AG08395 (cell line): Measurements from ENCODE around the gene EPS15.
A peak's percentile ranks its signal among the peaks of the same experiment; 100 is the strongest.
"Not testable (repeated sequence)": the region's sequence is repeated elsewhere in the genome, so short reads cannot be mapped to it uniquely, and the experiment has no call there.

Source experiments
- DNase-seq: peaks from one replicate; pipeline ENCODE4 v3.0.0; 2012; ENCODE audit warnings: mixed read lengths, low spot score

Gene EPS15

DNA sequence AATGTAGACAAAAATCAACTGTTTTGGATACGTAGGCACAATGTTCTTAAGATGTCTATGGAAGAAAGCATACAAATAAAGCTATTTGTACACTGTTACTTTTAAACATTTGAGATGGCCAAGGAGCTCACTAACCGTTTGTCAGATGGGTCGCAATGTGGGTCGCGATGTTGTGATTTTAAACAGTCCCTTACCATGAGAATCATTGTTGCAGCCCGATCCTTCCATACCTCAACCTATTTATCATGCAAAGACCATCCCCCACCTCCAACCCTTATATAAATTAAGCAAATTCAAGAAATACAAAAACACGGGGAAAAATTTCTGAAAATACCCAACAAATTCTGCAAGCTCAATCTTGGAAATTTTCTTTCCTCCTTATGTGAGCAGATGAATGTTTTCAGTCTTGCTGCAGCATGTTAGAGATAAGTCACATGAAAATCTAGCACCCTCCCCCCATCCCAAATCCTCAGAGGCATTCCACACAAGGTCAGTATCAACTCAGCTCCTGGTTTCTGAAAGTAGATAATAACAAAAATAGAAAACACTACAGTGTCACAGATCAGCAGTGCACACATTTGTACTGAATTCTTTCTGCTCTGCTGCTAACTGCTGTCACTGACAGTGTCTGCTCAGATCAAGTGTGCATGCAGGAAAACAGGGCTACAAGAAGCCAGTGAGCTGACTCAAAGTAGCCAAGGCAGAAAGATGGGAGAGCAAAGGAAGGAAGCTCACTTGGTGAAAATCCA lies 95.8 kb downstream of the EPS15 start:
- peak; percentile 42 for DNase-seq

DNA sequence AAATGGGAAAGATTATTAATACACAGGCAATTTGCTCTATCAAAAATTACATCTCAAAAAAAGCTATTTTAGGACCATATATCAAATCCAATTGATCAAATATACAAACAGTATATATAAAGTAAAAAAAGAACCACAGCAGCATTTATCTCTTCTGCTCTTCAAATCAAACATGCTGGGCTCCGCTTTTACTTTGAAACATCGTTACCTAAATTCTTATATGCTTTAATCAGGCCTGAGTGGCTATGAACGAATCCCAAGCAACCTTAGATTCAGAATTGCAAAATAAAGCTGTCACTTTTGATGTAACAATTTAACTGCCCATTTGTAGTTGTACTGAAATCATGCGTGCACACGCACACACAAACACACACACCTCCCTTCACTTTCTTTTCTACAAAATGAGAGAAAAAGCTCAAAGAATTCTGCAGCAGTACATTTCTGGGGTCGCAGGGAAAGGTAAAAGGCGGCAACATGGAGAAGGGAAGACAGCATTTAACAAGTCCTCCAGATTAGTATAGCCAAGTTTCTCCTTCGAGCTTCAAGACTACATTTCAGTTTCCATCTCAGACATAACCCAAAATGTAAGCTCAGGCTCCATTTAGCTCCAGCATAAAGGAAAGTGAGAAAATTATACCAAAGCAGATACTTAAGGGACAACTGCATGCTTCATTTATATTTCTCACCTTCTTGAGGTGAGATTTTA lies 96.5 kb downstream of the EPS15 start:
- no peak for DNase-seq

DNA sequence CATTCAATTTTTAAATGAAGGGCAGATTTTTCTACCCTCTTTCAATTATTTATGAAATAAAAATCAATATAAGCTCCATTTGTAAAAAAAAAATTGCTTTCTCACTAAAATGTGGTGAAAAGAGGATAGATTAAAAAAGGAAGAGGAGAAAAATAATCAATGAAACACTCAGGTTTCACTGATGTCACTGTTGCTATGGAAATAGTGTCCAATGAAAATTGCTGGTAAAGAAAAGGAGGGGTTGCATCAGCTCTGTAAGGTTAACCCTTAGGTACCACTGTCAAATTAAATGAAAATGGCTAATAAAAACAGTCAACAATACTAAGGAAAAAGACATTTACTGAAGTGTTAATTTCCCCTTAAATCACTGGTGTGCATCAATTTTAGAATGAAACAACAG lies 97.1 kb downstream of the EPS15 start:
- DNase-seq = peak; percentile 74

DNA sequence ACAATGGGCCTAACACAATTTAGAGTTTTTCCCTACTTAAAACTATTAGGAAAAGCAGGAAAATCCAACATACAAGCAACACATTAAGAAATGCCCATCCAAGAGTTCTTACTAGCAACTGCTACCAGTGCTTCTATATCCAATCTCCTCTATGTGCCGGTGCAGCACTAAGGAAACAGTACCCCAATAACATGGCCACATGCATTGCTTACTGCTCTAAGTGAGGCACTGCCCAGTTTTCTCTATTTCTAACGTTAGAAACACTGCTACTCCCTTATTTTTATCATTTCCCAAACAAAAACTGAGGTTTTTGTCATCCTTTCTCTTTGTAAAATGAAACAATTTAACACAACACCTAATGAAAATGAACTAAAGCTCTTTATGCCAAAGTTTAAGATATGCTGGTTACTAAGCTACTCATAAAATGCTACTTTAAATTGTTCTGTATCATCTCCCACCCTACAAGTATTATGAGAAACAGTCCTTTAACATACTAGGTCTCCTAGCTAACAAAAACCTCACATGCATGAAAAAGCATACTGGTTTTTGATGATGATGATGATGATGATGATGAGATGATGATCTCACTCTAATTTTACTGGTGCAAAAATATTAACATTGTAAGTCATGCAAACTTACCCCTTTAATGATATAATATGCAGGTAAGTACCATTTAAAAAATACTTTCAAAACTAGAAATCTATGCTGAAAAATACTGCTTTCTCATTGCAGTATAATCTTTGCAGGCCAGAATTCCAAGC lies 98.0 kb downstream of the EPS15 start:
- DNase-seq = no peak

DNA sequence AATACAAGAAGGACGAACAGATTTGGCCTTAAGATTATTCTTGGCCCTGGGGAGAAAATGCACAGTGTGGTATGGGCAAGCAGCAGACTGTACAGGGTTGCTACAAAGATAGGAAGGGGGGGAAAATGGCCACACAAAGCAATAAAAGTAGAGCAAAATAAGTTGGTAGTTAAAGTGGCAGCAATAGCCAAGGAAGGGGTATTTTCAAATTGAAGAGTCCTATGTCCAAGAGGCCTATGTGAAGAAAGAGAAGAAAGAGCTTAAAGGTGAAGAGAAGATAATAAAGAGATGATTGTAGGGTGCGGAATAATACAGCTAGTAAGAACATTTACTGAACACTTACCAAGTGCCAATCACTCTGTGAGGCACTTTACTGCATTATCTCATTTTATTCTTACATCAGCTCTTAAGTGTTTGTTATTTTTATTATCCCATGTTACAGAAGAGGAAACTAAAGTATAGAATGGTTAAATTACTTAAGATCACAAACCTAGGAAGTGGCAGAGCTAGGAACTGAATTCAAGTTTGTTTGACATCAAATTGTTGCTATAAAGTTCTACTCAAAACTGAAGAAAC lies 100.6 kb downstream of the EPS15 start:
- no peak for DNase-seq

DNA sequence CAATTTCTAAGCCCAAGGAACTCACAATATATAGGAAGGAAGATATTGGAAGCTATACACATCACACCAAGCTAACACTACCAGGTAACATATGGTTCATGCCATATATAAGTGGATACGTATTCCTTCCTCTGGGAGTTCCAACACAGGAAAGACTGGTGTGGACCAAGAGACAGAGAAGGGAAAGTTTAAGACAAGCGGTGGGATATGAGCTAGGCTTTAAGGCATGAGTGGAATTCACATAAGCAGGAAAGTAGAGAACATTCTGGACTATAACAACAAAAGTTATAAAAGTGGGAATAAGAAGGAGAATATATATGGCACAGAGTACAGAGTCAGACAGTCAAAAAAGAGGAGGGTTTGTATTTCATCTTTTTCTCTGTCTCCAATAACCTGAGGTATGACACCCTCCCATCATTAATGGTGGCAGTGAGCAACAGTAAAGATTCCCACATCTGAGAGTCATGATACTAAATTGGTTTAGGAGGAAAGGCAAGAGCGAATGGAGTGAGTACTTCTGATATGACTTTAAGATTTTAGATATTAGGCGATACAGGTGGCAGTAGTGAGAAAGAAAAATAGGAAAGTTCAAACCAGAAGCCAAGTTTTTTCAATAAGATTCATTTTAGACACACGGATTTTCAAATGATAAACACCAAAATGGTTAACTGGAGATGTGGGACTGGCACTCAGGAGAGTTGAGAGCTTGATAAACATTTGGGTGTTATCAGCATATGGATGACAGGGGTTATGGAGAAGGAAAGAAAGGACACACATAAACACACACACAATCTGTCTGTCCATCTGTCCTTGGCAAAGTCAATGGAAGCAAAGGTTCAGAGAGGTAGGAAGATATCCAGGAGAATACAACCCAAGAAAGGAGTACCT lies 101.3 kb downstream of the EPS15 start:
- no peak for DNase-seq

DNA sequence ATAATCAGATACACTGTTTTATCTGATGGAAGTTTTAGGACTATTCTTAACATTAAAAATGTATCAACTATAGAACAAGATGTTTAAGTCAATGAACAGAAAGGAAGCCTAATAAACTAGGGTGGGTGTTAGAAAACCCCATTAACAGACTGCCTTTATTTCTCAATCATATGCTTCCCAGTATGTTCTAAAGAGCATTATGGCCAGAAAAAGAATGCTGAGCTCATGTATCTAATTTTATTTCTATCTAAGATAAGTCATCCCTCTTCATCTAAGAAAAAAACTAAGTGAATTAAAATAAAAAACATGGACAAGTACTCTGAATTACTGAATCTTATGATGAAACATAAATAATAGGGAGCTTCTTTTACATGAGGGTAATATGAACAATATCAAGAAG lies 102.2 kb downstream of the EPS15 start:
- DNase-seq = no peak

DNA sequence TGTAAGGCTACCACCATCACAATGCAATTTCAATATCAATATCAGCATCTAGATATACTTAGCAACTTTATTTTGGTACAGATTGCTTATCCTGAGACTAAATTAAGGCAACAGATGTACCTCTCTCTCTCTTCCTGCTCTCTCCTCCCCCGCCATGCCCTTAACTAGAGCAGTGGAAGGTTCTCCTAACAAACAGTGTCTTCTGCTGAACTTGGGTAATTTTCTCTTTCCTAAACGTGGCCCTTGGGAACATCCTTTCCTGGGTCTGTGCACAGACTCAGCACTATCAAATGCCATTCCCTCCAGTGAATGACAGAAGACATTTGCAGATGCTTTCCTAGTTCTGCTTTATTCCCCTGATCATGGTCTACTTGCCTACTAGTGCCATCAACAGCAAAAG lies 103.1 kb downstream of the EPS15 start:
- no peak for DNase-seq

DNA sequence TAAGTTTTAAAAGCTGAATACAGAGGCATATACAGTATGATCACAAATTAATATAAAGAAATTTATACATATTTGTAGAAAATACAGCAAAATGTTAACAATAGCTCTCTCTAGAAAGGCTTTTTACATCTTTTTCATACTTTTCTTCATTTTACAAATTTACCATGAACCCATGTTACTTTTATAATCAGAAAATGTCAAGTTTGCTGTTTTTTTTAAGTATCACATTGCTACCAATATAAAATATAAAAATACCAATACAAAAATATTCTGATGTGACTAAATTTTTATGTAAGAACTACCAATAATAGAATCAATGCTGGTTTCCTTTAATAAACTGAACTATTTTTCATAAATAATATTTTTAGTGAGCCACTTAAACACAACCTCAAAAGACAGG lies 104.3 kb downstream of the EPS15 start:
- no peak for DNase-seq

DNA sequence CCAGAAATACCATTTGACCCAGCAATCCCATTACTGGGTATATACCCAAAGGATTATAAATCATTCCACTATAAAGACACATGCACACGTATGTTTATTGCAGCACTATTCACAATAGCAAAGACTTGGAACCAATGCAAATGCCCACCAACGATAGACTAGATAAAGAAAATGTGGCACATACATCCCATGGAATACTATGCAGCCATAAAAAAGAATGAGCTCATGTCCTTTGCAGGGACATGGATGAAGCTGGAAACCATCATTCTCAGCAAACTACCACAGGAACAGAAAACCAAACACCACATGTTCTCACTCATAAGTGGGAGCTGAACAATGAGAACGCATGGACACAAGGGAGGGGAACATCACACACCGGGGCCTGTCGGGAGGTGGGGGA lies 107.2 kb downstream of the EPS15 start:
- DNase-seq = not testable (repeated sequence)

DNA sequence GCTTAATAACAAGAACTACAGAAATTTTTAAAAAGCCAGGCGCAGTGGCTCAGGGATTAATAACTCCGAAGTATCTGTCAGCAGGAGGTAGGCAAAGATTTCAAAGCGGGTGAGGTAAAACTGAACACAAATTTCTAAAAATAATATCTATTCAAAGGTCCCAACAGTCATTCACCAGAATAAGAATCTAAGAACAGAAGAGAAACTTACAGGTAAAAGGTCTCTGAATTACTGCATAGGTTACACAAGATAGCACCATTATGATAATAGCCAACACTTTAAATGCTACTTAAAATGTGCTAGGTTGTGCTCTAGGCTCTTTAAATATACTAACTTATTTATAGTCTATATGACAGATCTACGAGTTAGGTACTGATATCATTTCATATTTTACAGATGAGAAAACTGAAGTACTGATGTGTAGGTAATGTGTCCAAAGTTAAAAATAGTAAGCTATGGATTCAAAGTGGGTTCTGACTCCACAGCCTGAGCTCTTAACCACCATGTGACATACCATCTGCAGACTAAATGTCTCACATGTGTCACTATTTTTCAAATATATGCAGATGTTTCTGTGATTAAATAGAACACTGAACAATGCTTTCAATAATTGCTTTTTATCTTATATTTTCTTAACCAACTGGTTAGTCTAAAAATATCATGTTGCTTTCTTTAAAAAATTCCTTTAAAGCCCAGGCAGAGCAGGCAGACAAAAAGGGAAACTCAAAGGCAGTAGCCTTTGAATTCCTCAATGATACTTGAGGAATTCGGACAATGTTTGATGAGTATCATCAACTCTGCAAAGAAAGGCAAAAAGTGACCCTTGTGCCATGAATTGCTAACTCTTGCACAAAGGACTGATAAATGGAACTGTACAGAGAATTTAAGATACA lies 108.3 kb downstream of the EPS15 start:
- peak; percentile 5 for DNase-seq

DNA sequence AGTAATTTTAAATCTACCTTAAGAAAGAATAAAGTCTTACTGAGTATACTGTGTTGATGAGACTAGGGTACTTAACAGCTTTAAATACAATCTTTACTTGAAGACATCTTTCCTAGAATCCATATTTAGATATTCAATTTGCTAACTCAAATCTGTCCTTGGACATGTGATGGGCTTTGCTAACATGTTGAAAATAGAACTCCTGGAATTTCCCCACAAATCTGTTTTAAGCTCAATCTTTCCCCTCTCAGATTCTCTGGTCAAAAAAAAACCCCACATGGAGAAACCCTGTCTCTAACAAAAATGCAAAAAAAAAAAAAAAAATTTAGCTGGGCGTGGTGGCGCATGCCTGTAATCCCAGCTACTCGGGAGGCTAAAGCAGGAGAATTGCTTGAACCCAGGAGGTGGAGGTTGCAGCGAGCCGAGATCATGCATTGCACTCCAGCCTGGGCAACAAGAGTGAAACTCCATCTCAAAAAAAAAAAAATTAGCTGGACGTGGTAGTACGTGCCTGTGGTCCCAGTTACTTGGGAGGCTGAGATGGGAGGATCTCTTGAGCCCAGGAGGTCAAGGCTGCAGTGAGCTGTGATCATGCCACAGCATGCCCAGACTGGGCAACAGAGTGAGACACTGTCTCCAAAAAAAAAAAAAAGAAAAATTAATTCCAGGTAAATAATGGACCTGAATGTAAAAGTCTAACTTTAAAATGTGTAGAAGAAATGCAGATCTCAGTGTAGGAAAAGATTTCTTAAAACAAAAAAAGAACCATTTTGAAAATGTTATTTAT lies 109.1 kb downstream of the EPS15 start:
- not testable (repeated sequence) for DNase-seq

DNA sequence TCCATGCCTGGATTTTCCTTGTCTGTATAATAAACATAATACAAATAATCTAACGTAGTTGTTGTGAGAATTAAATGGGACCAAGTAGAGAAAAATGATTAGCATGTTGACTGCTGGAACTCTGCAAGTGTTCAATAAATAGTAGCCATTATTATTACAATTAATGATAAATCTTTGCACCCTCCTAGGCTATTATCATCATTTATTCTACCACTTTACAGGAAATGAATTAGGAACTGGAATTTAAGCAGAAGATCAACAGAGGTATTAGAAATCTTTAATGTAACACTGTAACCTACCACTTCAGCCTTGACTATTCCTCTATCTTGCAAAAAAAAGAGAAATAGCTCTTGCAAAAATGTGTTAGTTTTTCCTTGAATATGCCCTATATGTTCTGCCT lies 126.8 kb downstream of the EPS15 start:
- DNase-seq = no peak

DNA sequence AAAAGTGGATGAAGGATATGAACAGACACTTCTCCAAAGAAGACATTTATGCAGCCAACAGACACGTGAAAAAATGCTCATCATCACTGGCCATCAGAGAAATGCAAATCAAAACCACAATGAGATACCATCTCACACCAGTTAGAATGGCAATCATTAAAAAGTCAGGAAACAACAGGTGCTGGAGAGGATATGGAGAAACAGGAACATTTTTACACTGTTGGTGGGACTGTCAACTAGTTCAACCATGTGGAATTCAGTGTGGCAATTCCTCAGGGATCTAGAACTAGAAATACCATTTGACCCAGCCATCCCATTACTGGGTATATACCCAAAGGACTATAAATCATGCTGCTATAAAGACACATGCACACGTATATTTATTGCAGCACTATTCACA lies 128.4 kb downstream of the EPS15 start:
- DNase-seq = not testable (repeated sequence)

DNA sequence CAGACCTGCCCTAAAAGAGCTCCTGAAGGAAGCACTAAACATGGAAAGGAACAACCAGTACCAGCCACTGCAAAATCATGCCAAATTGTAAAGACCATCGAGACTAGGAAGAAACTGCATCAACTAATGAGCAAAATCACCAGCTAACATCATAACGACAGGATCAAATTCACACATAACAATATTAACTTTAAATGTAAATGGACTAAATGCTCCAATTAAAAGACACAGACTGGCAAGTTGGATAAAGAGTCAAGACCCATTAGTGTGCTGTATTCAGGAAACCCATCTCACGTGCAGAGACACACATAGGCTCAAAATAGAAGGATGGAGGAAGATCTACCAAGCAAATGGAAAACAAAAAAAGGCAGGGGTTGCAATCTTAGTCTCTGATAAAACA lies 131.8 kb downstream of the EPS15 start:
- DNase-seq = not testable (repeated sequence)

DNA sequence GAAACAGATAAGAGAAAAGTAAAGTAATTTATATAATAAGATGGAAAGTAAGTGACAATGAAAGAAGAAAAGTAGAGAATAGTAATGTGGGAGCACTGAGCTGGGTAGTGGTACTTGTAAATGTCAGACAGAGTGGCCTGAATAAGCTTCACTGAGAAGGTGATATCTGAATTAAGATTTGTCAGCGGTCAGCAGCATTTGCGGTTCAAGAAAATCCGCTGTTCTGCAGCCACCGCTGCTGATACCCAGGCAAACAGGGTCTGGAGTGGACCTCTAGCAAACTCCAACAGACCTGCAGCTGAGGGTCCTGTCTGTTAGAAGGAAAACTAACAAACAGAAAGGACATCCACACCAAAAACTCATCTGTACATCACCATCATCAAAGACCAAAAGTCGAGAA lies 132.8 kb downstream of the EPS15 start:
- not testable (repeated sequence) for DNase-seq

DNA sequence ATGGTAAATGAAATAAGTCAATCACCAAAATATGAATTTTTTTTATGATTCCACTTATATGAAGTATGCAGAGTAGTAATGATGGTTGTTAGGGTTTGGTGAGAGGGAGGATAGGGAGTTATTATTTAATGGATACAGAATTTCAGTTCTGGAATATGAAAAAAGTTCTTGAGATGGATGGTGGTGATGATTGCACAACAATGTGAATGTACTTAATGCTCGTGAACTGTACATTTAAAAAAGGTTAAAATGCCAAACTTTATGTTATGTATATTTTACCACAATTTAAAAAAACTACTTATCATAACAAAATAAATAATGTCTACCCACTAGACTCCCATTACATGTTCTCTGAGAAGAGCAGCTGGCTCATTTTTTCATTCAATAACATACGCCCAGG lies 133.3 kb downstream of the EPS15 start:
- DNase-seq = no peak

DNA sequence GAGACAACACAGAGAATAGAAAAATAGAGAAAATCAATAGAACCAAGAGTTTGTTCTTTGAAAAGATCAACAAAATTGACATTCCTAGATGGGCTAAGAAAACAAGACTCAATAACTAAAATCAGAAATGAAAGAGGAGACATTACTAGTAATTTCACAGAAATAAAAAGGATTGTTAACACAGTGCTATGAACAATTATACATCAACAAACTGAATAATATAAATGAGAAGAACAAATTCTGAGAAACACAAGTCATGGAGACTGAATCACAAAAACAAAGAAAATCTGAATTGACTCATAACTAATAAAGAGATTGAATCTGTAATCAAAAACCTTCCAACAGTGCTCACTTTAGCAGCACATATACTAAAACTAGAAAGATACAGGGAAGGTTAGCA lies 137.1 kb downstream of the EPS15 start:
- no peak for DNase-seq

DNA sequence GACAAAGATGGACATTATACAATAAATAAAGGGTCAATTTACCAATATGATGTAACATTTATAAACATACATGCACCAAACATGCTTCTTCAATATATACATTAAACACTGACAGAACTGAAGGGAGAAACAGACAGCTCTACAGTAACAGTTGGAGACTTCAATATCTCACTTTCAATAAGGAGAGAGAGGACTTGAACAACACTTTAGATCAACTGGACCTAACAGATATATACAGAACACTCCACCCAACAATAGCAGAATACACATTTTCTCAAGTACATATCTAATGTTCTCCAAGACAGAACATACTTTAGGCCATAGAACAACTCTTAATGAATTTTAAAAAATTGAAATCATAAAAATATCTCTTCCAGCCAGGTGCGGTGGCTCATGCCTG lies 138.1 kb downstream of the EPS15 start:
- DNase-seq = no peak

DNA sequence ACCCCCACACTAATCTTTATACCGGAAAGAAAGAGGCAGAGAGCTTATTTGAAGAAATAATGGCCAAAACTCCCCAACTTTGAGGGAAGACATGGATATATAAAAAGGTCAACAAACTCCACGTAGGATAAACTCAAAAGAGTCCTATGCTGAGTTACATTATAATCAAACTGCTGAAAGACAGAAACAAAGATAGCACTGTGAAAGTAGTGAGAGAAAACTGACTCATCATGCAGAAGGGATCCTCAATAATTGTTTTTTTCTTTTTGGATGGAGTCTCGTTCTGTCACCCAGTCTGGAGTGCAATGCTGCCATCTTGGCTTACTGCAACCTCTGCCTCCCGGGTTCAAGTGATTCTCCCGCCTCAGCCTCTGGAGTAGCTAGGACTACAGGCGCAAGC lies 140.2 kb downstream of the EPS15 start:
- no peak for DNase-seq
